Muscle of leg (tissue), 11 donors: ENCODE data around the gene CGN. TPM values are rescaled to one million over a fixed set of nuclear protein-coding genes. Genes with fewer than 3 reads are reported as not detected.
A peak's percentile ranks its signal among the peaks of the same experiment; 100 is the strongest.

Experiments used
- DNase-seq: peaks from one replicate; pipeline ENCODE4 v3.0.0; 2013
- H3K27ac ChIP-seq: one replicate; pipeline ENCODE4 v1.5.1; 2013; ENCODE audit warnings: mild to moderate bottlenecking, low read length, control low read depth
- H3K27me3 ChIP-seq: one replicate; pipeline ENCODE4 v1.6.1; 2013; ENCODE audit warnings: low read length; ENCODE audit not compliant: control insufficient read depth, insufficient read depth
- H3K36me3 ChIP-seq: one replicate; pipeline ENCODE4 v1.6.1; 2013; ENCODE audit warnings: low read length; ENCODE audit not compliant: control insufficient read depth, insufficient read depth
- H3K4me1 ChIP-seq: one replicate; pipeline ENCODE4 v1.6.1; 2013; ENCODE audit warnings: low read length; ENCODE audit not compliant: control insufficient read depth, insufficient read depth
- H3K4me3 ChIP-seq: one replicate; pipeline ENCODE4 v1.5.1; 2013; ENCODE audit warnings: low read length, control low read depth
- H3K9me3 ChIP-seq: replicated peaks from 2 replicates; pipeline ENCODE4 v1.6.1; 2013; ENCODE audit warnings: low read depth, low read length; ENCODE audit not compliant: control insufficient read depth
- WGBS: methylation state at CpG from one replicate; pipeline ENCODE4 v1.1.5; 2013; ENCODE audit warnings: missing lambda C conversion rate; ENCODE audit not compliant: insufficient coverage; 5-methylcytosine and 5-hydroxymethylcytosine counted together
- polyA plus RNA-seq, 8 donors: library from polyadenylated mRNA; unstranded; fragments of 120-200 nt; gene quantifications; one replicate each; pipeline versions ENCODE4 v1.2.1 to v1.2.3, GENCODE V29; 2013; ENCODE audit warnings: inconsistent platforms in 1 of 8, low replicate concordance in 1 of 8; ENCODE audit not compliant: insufficient read length in 8 of 8, insufficient read depth in 1 of 8
- total RNA-seq: library from RNA; stranded (reverse); fragments of 120-200 nt; gene quantifications from one replicate; pipeline ENCODE4 v1.2.4, GENCODE V29; 2013

Gene CGN
- total and polyA plus RNA-seq, 9 donors: 0.31 to 6.4 (median 0.83) TPM

GRCh38 chr1:151546011-151546925 is 35.1 kb downstream of the CGN start:
- no peak for DNase-seq
- H3K27ac ChIP-seq: peak overlapping the region; percentile 21
- H3K9me3 ChIP-seq: no peaks in the 10 kb centered on the region
- H3K4me1 ChIP-seq: peaks cover 23% of the 10 kb centered on the region
- no peak overlapping the region for H3K4me3 ChIP-seq
- WGBS: no CpG with 5 or more reads among the region's 4 CpGs
- H3K27me3 ChIP-seq: no peaks in the 10 kb centered on the region
- no peaks in the 10 kb centered on the region for H3K36me3 ChIP-seq

GRCh38 chr1:151547119-151547899 is 36.1 kb downstream of the CGN start:
- Histone ChIP-seq H3K36me3 (no peaks in the 10 kb centered on the region), H3K27me3 (no peaks in the 10 kb centered on the region), H3K9me3 (no peaks in the 10 kb centered on the region), H3K4me3 (no peak overlapping the region), H3K4me1 (peaks cover 17% of the 10 kb centered on the region), H3K27ac (peak overlapping the region; percentile 21)
- peak; percentile 73 for DNase-seq
- 47% methylated on average over 6 of the region's 7 CpGs for WGBS

DNA sequence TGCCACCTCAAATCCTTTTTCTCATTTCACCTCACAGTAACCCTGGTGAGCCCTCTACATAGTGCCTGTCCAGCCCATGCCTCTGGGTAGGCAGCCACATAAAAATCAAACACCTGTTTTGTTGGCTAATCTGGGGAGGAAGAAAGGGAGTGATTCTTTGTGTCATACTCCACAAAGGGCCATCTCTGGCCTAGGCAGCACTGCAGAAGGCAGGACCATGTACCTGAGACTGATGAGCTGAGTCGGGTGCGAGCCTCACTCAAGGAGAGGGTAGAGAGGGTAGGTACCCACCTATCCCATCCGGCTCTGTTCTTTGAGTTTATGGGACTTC is 36.7 kb downstream of the CGN start:
- no CpG with 5 or more reads among the region's 3 CpGs for WGBS
- H3K27me3 ChIP-seq: no peaks in the 10 kb centered on the region
- no peak overlapping the region for H3K27ac ChIP-seq

GRCh38 chr1:151549199-151549598 is 38.0 kb downstream of the CGN start:
- Histone ChIP-seq H3K4me1 (peaks cover 12% of the 10 kb centered on the region), H3K9me3 (no peaks in the 10 kb centered on the region), H3K27me3 (no peaks in the 10 kb centered on the region), H3K4me3 (no peak overlapping the region), H3K27ac (no peak overlapping the region), H3K36me3 (no peaks in the 10 kb centered on the region)
- WGBS: no CpG with 5 or more reads among the region's 2 CpGs
- no peak for DNase-seq

More for the DNA sequence above, 36.7 kb downstream of the CGN start:
- DNase-seq: no peak
- H3K9me3 ChIP-seq: no peaks in the 10 kb centered on the region
- H3K4me1 ChIP-seq: peaks cover 13% of the 10 kb centered on the region
- no peak overlapping the region for H3K4me3 ChIP-seq
- no peaks in the 10 kb centered on the region for H3K36me3 ChIP-seq

DNA sequence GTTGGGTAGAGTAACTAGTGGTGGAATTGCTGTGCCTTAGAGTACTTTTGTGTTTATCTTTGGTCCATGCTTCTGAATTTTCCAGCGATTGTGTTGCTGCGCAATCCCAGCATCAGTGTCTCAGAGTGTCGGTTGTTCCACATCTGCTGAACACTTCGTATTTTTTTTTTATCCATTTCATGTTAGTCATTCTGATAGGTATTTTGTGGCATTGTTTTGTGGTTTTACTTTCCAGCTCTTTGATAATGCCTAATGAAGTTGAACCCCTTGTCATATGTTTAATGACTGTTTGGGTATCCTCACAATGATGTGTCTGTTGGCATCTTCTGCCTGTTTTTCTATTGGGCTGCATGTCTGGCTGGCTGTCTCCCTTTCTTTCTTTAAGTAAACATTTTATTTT is 42.5 kb downstream of the CGN start:
- no peaks in the 10 kb centered on the region for H3K36me3 ChIP-seq
- no peaks in the 10 kb centered on the region for H3K9me3 ChIP-seq
- H3K27me3 ChIP-seq: no peaks in the 10 kb centered on the region
- WGBS: no CpG with 5 or more reads among the region's 4 CpGs
- no peak overlapping the region for H3K27ac ChIP-seq
- no peaks in the 10 kb centered on the region for H3K4me1 ChIP-seq
- H3K4me3 ChIP-seq: no peak overlapping the region
- DNase-seq: no peak

DNA sequence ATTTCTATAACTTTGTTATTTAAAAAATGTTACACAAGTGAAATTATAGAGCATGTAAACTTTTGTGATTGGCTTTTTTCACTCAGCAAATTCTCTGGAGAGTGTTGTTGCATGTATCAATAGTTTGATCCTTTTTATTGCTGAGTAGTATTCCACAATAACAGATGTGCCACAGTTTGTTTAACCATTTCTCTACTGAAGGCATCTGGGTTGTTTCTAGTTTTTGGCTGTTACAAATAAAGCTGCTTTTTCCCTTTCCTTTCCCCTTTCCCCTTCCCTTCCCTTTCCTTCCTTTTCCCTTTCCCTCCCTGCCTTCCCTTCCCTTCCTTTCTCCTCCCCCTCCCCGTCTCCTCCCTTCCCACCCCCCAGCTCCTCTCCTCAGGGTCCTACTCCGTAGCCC is 44.9 kb downstream of the CGN start:
- Histone ChIP-seq H3K36me3 (no peaks in the 10 kb centered on the region), H3K27me3 (no peaks in the 10 kb centered on the region), H3K4me3 (no peak overlapping the region), H3K27ac (no peak overlapping the region), H3K9me3 (no peaks in the 10 kb centered on the region), H3K4me1 (no peaks in the 10 kb centered on the region)
- no peak for DNase-seq
- no CpG with 5 or more reads among the region's 2 CpGs for WGBS

DNA sequence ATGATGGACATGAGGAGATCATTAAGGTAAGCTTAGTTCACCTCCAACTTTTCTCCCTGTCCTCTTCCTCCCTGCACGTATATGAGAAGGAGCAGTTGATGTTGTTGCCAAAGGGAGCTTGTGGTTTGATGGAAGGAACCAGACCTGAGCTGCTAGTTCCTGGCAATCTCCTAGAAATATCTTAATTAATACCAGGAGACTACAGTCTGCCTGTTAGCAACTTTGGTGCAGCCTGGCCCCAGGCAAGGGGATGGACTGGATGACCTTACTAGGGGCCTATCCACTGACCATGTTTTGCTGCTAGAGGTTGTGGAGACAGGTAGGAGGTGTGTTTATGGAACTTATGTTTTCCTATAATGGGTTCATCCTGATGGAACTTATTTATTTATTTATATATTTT is 51.5 kb downstream of the CGN start:
- no peaks in the 10 kb centered on the region for H3K27me3 ChIP-seq
- WGBS: no CpG with 5 or more reads among the region's 1 CpG
- H3K4me1 ChIP-seq: no peaks in the 10 kb centered on the region
- H3K9me3 ChIP-seq: no peaks in the 10 kb centered on the region
- H3K27ac ChIP-seq: no peak overlapping the region
- no peak overlapping the region for H3K4me3 ChIP-seq
- H3K36me3 ChIP-seq: peaks cover 14% of the 10 kb centered on the region
- no peak for DNase-seq

DNA sequence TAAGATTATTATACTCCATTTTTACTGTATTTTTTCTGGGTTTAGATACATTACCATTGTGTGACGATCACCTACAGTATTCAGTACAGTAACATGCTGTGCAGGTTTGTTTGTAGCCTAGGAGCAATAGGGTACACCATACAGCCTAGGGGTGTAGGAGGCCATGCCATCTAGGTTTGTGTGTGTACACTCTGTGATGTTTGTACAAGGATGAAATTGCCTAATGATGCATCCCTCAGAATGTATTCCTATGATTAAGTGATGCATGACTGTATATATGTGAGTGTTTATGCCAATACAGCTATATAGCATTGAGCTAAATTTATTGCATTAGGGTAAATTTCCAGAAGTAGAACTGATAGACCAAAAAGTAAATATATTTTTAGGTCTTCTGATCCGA is 52.2 kb downstream of the CGN start:
- H3K9me3 ChIP-seq: no peaks in the 10 kb centered on the region
- no peak overlapping the region for H3K4me3 ChIP-seq
- H3K27ac ChIP-seq: no peak overlapping the region
- DNase-seq: no peak
- no peaks in the 10 kb centered on the region for H3K27me3 ChIP-seq
- no CpG with 5 or more reads among the region's 2 CpGs for WGBS
- peaks cover 14% of the 10 kb centered on the region for H3K36me3 ChIP-seq
- H3K4me1 ChIP-seq: no peaks in the 10 kb centered on the region

- Histone ChIP-seq H3K36me3 (peaks cover 27% of the 10 kb centered on the region), H3K4me1 (no peaks in the 10 kb centered on the region), H3K27me3 (no peaks in the 10 kb centered on the region), H3K4me3 (no peak overlapping the region), H3K9me3 (no peaks in the 10 kb centered on the region), H3K27ac (no peak overlapping the region)
- no peak for DNase-seq
- WGBS: 55% methylated on average over 5 of the region's 5 CpGs
These were observed 54.5 kb downstream of the CGN start for GRCh38 chr1:151565502-151566189.

DNA sequence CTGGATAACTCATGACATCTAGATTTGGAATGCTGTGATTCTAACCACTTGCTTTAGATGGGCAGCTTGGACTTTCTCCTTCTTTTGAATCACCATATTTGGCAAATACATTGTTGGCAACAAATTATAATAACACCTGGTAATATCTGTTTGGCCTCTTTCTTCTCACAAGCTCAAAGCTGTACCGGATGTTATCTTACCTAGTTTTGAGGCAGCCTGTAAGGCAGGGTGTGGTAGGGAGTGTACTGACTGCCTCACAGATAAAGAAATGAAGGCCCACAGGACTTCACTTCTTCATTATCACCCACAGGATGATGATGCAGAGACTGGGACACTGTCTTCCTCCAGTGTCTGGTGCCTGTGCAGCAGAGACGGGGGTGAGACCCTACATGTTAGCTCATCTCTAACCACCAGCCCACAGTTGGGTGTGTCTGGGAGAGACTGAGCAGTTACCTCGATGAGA is 57.5 kb downstream of the CGN start:
- Histone ChIP-seq H3K27ac (no peak overlapping the region), H3K4me1 (no peaks in the 10 kb centered on the region), H3K36me3 (peaks cover 31% of the 10 kb centered on the region), H3K4me3 (no peak overlapping the region), H3K27me3 (no peaks in the 10 kb centered on the region), H3K9me3 (no peaks in the 10 kb centered on the region)
- DNase-seq: no peak
- WGBS: 60% methylated on average over 1 of the region's 3 CpGs
